Central memory CD8-positive, alpha-beta T cell (primary cell): Measurements from ENCODE around the gene SPINT4.
"Not testable (repeated sequence)": the region's sequence is repeated elsewhere in the genome, so short reads cannot be mapped to it uniquely, and the experiment has no call there.

Experiments
- ATAC-seq: fragments of 150-1000 bp; cut with Tn5 transposase; replicated peaks from 2 replicates; pipeline ENCODE4 v1.10.0; 2022; ENCODE audit warnings: mild to moderate bottlenecking, moderate FRiP score, moderate number of reproducible peaks; ENCODE audit not compliant: poor library complexity, severe bottlenecking; ENCODE audit errors: extremely low read depth
- DNase-seq, 2 donors: peaks; one replicate each; pipeline ENCODE4 v3.0.0; 2021; ENCODE audit warnings: low spot score in 2 of 2
- H3K27ac Mint-ChIP-seq: one replicate; pipeline ENCODE4 v1.8.0; 2022; ENCODE audit warnings: low read depth, mild to moderate bottlenecking, moderate library complexity, mixed read lengths
- H3K27me3 Mint-ChIP-seq: one replicate; pipeline ENCODE4 v1.8.0; 2022; ENCODE audit warnings: mixed read lengths
- H3K36me3 Mint-ChIP-seq: one replicate; pipeline ENCODE4 v1.8.0; 2022; ENCODE audit warnings: mild to moderate bottlenecking, moderate library complexity, mixed read lengths; ENCODE audit not compliant: insufficient read depth
- H3K4me1 Mint-ChIP-seq: one replicate; pipeline ENCODE4 v1.8.0; 2022; ENCODE audit warnings: mixed read lengths
- H3K4me3 Mint-ChIP-seq: one replicate; pipeline ENCODE4 v1.8.0; 2022; ENCODE audit warnings: mild to moderate bottlenecking, moderate library complexity, mixed read lengths
- H3K9me3 Mint-ChIP-seq: one replicate; pipeline ENCODE4 v1.8.0; 2022; ENCODE audit warnings: mixed read lengths

The SPINT4 gene

GRCh38 chr20:45722047-45722446, at the start of gene SPINT4:
SPINT4 (plus strand) TSS chr20:45722347; CDS start chr20:45722368, 21 bp downstream.
- Mint-ChIP-seq H3K27me3 (peaks cover 66% of the 10 kb centered on the region), H3K4me1 (no peaks in the 10 kb centered on the region), H3K4me3 (no peak within 1 kb of the TSS), H3K36me3 (no peaks in the 10 kb centered on the region), H3K27ac (no peak within 1 kb of the TSS), H3K9me3 (no peaks in the 10 kb centered on the region)
- DNase-seq (no peak), ATAC-seq (no peak)

- Mint-ChIP-seq H3K4me3 (no peak overlapping the region), H3K36me3 (no peaks in the 10 kb centered on the region), H3K4me1 (no peaks in the 10 kb centered on the region), H3K9me3 (peaks cover 3% of the 10 kb centered on the region), H3K27ac (no peak overlapping the region), H3K27me3 (peaks cover 74% of the 10 kb centered on the region)
- DNase-seq (no peak), ATAC-seq (no peak)
Observed at GRCh38 chr20:45672765-45673164, 49.4 kb upstream of the SPINT4 start.

GRCh38 chr20:45679650-45680049, 42.5 kb upstream of the SPINT4 start:
- no peaks in the 10 kb centered on the region for H3K4me1 Mint-ChIP-seq
- no peak overlapping the region for H3K27ac Mint-ChIP-seq
- no peak overlapping the region for H3K4me3 Mint-ChIP-seq
- H3K9me3 Mint-ChIP-seq = peaks cover 16% of the 10 kb centered on the region
- ATAC-seq = no peak
- no peaks in the 10 kb centered on the region for H3K36me3 Mint-ChIP-seq
- DNase-seq = no peak
- H3K27me3 Mint-ChIP-seq = peaks cover 56% of the 10 kb centered on the region

GRCh38 chr20:45685896-45686295, 36.3 kb upstream of the SPINT4 start:
- H3K9me3 Mint-ChIP-seq = no peaks in the 10 kb centered on the region
- H3K27ac Mint-ChIP-seq = no peak overlapping the region
- ATAC-seq (no peak), DNase-seq (no peak)
- peaks cover 26% of the 10 kb centered on the region for H3K27me3 Mint-ChIP-seq
- H3K36me3 Mint-ChIP-seq = no peaks in the 10 kb centered on the region
- no peak overlapping the region for H3K4me3 Mint-ChIP-seq
- H3K4me1 Mint-ChIP-seq = no peaks in the 10 kb centered on the region

- H3K4me1 Mint-ChIP-seq, ATAC-seq, H3K9me3 Mint-ChIP-seq, H3K27ac Mint-ChIP-seq, H3K4me3 Mint-ChIP-seq, DNase-seq, H3K36me3 Mint-ChIP-seq: not testable (repeated sequence)
- peaks cover 55% of the 10 kb centered on the region for H3K27me3 Mint-ChIP-seq
Observed at GRCh38 chr20:45693346-45693745, 28.8 kb upstream of the SPINT4 start.

GRCh38 chr20:45695496-45695895, 26.7 kb upstream of the SPINT4 start:
- Mint-ChIP-seq H3K27ac (no peak overlapping the region), H3K9me3 (no peaks in the 10 kb centered on the region), H3K27me3 (peaks cover 56% of the 10 kb centered on the region), H3K4me1 (no peaks in the 10 kb centered on the region), H3K36me3 (no peaks in the 10 kb centered on the region), H3K4me3 (no peak overlapping the region)
- no peak for DNase-seq
- ATAC-seq = no peak

GRCh38 chr20:45701104-45701503, 21.0 kb upstream of the SPINT4 start:
- H3K4me1 Mint-ChIP-seq = no peaks in the 10 kb centered on the region
- no peak overlapping the region for H3K27ac Mint-ChIP-seq
- ATAC-seq (no peak), DNase-seq (no peak)
- H3K27me3 Mint-ChIP-seq = peaks cover 65% of the 10 kb centered on the region
- no peaks in the 10 kb centered on the region for H3K9me3 Mint-ChIP-seq
- no peak overlapping the region for H3K4me3 Mint-ChIP-seq
- H3K36me3 Mint-ChIP-seq = no peaks in the 10 kb centered on the region

- Mint-ChIP-seq H3K9me3 (no peaks in the 10 kb centered on the region), H3K27me3 (peaks cover 62% of the 10 kb centered on the region), H3K36me3 (no peaks in the 10 kb centered on the region), H3K4me1 (no peaks in the 10 kb centered on the region), H3K4me3 (no peak within 1 kb of the TSS), H3K27ac (no peak within 1 kb of the TSS)
- ATAC-seq (no peak), DNase-seq (no peak)
Observed at GRCh38 chr20:45701873-45702272, 20.3 kb upstream of the SPINT4 start, which contains the start of gene WFDC13. WFDC13 (plus strand) TSS chr20:45702038; CDS start chr20:45702124, 86 bp downstream.

GRCh38 chr20:45704969-45705637, 17.0 kb upstream of the SPINT4 start, which contains the start of gene WFDC10B:
WFDC10B (minus strand) TSS chr20:45705019; CDS start chr20:45685992, 19,027 bp downstream.
- H3K27me3 Mint-ChIP-seq = peaks cover 79% of the 10 kb centered on the region
- H3K4me1 Mint-ChIP-seq = no peaks in the 10 kb centered on the region
- ATAC-seq (no peak), DNase-seq (no peak)
- H3K36me3 Mint-ChIP-seq = no peaks in the 10 kb centered on the region
- H3K4me3 Mint-ChIP-seq = no peak within 1 kb of the TSS
- no peaks in the 10 kb centered on the region for H3K9me3 Mint-ChIP-seq
- no peak within 1 kb of the TSS for H3K27ac Mint-ChIP-seq

- not testable (repeated sequence) for ATAC-seq, H3K9me3 Mint-ChIP-seq, H3K4me1 Mint-ChIP-seq, DNase-seq, H3K27ac Mint-ChIP-seq, H3K36me3 Mint-ChIP-seq, H3K4me3 Mint-ChIP-seq
- peaks cover 80% of the 10 kb centered on the region for H3K27me3 Mint-ChIP-seq
Observed at GRCh38 chr20:45716141-45716688, 5.9 kb upstream of the SPINT4 start.

GRCh38 chr20:45725134-45725533, 3.0 kb downstream of the SPINT4 start:
- no peak overlapping the region for H3K4me3 Mint-ChIP-seq
- peaks cover 50% of the 10 kb centered on the region for H3K27me3 Mint-ChIP-seq
- no peak overlapping the region for H3K27ac Mint-ChIP-seq
- no peaks in the 10 kb centered on the region for H3K4me1 Mint-ChIP-seq
- H3K9me3 Mint-ChIP-seq = no peaks in the 10 kb centered on the region
- ATAC-seq (no peak), DNase-seq (no peak)
- H3K36me3 Mint-ChIP-seq = no peaks in the 10 kb centered on the region

GRCh38 chr20:45727044-45727443, 4.9 kb downstream of the SPINT4 start:
- Mint-ChIP-seq H3K9me3 (peaks cover 8% of the 10 kb centered on the region), H3K4me1 (no peaks in the 10 kb centered on the region), H3K27me3 (peaks cover 66% of the 10 kb centered on the region), H3K4me3 (no peak overlapping the region), H3K27ac (no peak overlapping the region), H3K36me3 (no peaks in the 10 kb centered on the region)
- ATAC-seq (no peak), DNase-seq (no peak)

- Mint-ChIP-seq H3K27me3 (peaks cover 60% of the 10 kb centered on the region), H3K36me3 (no peaks in the 10 kb centered on the region), H3K4me1 (no peaks in the 10 kb centered on the region), H3K27ac (no peak overlapping the region), H3K9me3 (peaks cover 14% of the 10 kb centered on the region), H3K4me3 (no peak overlapping the region)
- DNase-seq (no peak), ATAC-seq (no peak)
Observed at GRCh38 chr20:45732199-45732598, 10.1 kb downstream of the SPINT4 start.
